NAMALWA (cell line): ENCODE data around the gene PTBP2.
"Not testable (repeated sequence)": the region's sequence is repeated elsewhere in the genome, so short reads cannot be mapped to it uniquely, and the experiment has no call there.

Source experiments
- DNase-seq: peaks from one replicate; pipeline ENCODE4 v3.0.0-alpha.2; 2015; ENCODE audit warnings: low spot score

The PTBP2 gene

DNA sequence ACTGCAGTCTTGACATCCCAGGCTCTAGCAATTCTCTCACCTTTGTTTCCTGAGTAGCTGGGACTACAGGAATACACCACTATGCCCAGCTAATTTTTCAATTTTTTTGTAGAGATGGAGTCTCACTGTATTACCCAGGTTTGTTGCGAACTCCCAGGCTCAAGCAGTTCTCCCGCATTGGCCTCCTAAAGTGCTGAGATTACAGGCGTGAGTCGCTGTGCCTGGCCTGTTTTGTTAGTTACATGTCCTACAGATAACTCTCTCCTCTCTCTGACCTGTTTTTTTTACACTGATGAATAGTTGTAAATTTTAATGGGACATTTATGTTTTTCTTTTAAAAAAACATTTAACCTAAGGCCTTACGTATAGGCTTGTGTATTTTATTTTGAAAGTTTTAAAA, 19.8 kb downstream of the PTBP2 start:
- DNase-seq = no peak

DNA sequence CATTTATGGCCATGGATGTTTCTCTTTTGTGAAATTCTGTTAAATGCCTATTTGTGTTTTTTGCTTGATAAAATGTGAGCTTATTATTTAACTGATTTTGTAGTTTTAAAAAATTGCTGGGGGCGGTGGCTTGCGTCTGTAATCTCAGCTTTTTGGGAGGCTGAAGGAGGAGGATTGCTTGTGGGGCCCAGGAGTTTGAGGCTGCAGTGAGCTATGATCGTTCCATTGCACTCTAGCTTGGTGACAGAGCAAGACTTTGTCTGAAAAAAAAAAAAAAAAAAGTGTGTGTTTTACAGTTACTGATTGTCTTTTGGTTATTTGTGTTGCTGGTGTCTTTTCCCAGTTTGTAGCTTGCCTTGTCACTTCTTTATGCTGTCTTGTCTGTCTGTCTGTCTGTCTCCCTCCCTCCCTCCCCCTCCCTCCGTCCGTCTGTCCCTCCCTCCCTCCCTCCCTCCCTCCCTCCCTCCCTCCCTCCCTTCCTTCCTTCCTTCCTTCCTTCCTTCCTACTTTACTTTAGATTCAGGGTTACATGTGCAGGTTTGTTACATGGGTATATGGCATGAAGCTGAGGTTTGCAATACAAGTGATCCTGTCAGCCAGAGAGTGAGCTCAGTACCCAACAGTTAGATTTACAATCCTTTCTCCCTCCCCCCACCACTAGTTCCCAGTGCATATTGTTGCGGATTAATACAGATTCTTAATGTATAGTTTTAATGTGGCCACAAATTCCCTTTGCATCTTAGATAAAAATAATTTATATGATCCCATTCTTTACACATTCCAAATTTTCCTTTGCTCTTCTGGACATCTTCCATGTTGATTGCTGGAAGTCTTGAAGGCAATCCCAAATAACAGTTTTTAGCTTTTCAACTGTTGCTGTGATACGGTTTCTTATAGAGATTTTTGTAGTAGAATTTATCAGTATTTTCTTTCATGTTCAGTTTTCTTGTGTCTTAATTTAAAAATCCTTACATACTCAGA, 25.1 kb downstream of the PTBP2 start:
- no peak for DNase-seq

DNA sequence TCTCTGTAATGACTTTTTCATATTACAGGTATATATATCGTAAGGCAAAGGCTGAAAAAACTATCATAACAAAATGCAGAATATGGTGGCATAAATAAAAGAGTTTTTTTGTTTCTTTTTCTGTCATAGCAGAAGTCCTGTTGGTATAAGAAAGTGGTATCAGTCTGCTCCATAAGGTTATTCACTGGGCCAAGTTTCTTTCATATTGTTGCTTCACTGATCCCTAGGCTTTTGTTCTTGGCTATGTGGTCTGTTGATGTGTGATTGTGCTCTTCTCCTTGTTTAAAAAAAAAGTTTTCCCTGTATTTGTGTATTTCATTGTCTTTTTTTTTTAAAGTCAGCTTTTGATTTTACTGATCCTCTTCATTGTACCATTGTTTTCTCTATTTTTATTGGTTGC, 26.0 kb downstream of the PTBP2 start:
- DNase-seq = no peak

DNA sequence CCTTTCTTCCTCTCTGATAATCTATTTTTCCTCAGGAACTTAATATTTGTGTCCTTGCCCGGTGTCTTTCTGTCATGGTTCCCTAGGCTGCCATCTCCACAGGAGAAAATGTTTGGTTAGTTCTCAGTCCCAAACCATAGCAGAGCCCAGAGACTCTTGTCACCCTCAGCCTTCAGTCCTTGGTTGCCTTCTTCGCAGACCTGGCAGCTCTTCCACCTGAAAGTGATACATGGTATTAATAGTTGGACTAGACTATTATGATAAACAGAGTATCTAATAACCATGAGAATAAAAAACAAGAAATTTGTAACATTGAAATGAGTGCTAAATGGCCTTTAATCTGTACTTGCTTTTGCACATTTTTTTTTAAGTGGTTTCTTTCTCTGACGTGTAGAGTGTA, 26.5 kb downstream of the PTBP2 start:
- DNase-seq = no peak

DNA sequence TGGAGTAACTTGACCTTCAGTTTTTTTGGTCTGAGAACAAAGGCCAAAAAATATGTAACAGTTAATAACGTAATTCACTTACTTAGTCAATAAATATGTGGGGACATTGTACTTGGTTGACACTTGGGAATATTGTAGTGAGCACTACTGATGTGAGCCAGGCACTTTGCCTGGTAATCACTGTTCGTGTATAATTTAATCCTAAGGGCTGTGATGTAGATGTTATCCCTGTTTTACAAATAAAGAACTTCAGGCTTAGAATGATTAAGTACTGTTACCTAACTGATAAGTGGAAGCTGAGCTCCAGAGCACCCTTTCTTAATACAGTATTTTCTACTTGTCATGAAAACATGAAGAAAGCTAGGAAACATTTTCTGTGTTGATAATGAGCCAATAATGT, 28.0 kb downstream of the PTBP2 start:
- no peak for DNase-seq

DNA sequence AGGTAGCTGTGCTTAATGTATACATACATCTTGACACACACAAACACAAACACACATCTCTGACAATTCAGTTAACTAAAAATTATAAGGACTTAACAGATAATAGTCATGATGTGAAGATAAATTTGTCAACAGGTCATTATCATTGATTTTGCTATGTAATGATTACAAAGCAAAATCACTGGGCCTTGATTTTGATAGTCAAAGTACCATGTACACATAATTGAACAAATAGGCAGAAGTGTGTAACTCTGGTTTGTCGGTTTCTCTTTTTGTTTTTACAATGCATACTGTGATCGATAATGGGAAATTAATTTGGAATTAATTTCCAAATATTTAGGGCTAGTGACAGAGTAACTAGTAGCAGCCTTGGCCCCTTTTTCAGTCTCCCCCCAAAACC, 30.8 kb downstream of the PTBP2 start:
- no peak for DNase-seq

DNA sequence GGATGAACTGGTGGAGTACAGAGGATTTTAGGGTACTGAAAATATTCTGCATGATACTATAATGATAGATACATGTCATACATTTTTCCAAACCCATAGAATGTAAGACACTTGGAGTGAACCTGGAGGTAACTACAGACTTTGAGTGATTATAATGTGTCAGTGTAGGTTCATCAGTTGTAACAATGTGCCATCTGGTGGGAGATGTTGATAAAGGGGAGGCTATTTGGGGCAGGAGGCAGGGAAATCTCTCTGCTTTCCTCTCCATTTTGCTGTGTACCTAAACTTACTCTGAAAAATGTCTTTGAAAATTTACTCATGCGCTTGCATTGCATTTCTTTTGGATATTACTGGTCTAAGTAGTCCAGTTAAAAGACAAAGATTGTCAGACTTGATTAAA, 35.2 kb downstream of the PTBP2 start:
- DNase-seq = peak; percentile 11

DNA sequence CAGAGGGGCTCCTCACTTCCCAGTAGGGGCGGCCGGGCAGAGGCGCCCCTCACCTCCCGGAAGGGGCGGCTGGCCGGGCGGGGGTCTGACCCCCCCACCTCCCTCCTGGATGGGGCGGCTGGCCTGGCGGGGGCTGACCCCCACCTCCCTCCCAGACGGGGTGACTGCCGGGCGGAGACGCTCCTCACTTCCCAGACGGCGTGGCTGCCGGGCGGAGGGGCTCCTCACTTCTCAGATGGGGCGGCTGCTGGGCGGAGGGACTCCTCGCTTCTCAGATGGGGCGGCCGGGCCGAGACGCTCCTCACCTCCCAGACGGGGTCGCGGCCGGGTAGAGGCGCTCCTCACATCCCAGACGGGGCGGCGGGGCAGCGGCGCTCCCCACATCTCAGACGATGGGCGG, 41.0 kb downstream of the PTBP2 start:
- DNase-seq = not testable (repeated sequence)

DNA sequence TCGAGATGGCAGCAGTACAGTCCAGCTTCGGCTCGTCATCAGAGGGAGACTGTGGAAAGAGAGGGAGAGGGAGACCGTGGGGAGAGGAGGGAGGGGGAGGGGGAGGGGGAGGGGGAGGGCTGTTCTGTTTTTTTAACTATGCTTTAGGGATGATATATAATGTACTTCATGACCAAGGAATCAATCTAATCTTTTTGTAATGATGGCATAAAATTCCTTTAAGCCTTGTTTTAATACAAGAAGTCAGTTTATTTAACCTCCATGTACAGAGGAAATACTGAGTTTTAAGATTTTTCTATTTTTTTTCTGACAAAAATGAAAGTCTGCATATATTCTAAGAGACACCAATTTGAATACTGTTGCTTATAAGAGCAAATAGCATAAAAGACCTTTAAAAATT, 41.9 kb downstream of the PTBP2 start:
- no peak for DNase-seq

DNA sequence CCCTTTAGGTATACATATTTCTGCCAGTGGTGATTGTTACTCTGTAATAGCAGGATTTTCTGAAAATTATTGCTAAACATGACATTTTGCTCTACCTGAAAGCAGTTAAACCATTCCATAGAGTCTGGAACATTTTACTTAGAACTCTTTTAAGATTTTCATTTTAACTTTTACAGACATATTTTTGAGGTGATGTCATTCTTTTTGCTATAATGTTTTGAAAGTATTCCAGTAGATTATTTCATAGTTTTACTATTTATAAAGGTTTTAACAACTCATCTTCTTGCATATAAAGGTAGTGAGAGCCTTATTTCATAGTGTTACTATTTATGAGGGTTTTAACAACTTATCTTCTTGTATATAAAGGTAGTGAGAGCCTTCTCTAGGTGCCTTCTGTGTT, 42.9 kb downstream of the PTBP2 start:
- DNase-seq = no peak

DNA sequence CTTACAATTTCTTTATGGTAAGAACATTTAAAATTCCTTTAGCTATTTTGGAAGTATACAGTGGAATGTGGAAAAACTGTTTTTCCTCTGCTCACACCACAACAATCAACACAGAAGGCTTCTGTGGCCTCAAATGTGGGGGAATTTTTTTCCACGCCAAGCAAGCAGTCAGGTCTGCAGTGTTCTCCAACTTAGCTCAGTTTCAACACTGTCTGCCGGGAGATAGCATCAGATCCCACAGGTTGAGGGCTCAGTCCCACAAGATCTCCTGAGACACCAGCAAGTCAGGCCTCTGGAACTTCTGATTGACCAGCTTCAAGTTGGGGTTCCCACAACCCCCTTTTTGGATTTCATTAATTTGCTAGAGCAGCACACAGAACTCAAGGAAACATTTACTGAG, 50.3 kb downstream of the PTBP2 start:
- no peak for DNase-seq

DNA sequence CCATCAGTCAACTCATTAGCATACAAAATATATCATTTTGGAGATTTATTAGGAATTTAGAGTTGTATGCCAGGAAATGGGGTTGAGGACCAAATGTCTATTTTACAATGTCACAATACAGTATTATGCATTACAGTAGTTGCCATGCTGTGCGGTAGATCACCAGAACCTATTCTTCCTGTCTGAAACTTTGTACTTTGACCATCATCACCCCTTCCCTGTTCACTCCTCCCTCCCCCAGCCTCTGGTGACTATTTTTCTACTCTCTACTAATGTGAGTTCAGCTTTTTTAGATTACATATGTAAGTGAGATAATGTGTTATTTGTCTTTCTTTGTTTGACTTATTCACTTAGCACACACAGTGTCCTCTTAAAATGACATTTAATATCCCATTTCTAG, 50.8 kb downstream of the PTBP2 start:
- no peak for DNase-seq

DNA sequence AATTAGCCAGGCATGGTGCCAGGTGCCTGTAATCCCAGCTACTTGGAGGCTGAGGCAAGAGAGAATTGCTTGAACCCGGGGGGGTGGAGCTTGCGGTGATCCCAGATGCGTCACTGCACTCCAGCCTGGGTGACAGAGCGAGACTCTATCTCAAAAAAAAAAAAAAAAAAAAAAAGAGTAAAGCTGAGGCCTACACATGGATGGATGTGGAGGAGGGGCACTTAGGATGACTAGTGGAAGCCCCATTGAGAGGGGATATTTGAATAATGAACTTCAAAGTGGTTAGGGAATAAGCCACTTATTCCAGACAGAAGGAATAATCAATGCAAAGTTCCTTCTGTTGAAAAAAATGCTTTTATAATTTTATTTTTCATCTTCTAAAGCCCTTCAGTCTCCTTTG, 51.4 kb downstream of the PTBP2 start:
- no peak for DNase-seq

DNA sequence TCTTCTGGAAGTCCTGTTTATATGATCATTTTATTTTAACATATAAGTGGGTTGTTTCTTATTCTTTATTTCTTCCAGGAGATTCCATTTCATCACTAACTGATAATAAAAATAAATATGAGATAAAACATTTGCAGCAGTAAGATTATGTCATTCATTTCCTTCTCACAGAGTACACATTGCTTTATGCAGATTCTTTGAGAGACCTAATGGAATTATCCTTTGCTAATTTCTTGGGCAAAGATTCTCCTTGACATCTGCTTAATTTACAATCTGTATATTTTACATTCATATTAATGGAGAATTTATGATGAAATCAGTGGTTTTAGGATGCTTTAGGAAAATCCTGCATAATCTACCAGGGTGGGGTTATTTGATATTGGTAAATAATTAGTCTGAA, 60.6 kb downstream of the PTBP2 start:
- no peak for DNase-seq

DNA sequence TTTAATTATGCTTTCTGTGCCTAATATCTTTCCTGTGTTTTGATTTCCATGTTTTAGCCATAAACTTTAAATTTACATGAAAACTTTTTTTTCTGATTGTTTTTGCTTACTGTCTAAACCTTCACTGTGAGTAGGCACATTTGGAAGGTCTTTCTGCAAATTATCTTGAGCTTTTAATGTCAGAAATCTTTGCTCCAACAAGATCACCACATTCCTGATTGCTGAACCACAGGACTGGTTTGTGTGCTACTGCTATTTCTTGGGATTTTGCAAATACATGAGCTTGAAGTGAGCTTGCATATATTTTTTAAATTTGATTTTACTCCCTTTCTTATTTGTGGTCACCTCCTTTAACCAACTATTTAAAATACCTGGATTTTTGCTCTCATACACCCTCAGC, 61.3 kb downstream of the PTBP2 start:
- DNase-seq = no peak

DNA sequence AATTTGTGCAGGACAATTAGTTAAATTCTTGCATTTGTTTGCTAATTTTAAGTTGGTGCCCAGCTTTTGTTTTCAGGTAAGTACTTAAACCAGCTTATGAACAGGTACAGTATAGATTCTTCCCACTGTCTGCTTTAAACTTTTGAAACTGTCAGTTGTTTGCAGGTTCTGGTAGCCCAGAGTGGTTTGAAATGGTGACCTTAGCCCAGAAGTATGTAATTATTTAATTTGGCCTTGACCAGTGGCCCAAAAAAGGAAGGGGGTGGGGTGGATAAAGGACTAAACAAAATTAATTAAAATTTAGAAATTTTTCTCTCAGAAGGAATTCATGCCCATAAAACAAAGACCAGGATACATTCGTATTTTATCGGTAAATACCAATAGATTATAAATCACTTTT, 69.0 kb downstream of the PTBP2 start:
- no peak for DNase-seq

DNA sequence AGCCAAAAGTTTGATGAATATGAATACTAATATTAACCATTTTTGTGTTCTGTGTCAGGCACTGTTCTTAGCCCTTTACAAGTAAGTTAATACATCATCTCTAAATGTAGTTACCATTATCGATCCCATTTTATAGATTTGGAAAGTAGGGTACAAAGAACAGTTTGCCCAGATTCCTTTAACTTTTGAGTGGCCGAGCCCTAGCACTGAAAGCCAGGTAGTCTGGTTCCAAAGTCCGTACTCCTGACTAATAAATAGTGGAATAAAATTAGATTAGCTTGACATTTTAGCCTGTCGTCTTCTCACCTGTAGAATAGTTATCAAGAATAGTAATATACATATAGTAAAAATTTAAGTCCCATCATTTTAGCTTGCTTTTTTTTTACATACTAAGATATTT, 70.6 kb downstream of the PTBP2 start:
- no peak for DNase-seq

DNA sequence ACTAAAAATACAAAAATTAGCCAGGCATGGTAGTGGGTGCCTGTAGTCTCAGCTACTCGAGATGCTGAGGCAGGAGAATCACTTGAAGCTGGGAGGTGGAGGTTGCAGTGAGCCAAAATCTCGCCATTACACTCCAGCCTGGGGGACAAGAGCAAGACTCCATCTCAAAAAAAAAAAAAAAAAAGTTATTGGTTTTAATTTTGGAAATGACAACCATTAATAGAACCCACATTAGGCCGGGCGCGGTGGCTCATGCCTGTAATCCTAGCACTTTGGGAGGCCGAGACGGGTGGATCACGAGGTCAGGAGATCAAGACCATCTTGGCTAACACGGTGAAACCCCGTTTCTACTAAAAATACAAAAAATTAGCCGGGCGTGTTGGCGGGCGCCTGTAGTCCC, 80.1 kb downstream of the PTBP2 start:
- DNase-seq = not testable (repeated sequence)

DNA sequence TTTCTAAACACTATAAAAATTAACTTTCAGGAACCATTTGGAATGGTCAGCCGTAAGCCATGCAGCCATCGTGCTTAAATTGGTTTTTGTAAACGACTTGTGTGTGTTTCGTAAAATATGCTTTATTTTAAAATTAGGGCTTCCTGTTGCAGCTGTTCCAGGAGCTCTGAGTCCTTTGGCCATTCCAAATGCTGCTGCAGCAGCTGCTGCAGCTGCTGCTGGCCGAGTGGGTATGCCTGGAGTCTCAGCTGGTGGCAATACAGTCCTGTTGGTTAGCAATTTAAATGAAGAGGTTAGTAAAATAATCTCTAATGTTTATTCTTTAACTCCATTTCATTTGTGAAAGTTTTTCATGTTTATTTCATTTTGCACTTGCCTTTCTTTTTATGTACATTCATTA, 83.1 kb downstream of the PTBP2 start:
- DNase-seq = no peak

DNA sequence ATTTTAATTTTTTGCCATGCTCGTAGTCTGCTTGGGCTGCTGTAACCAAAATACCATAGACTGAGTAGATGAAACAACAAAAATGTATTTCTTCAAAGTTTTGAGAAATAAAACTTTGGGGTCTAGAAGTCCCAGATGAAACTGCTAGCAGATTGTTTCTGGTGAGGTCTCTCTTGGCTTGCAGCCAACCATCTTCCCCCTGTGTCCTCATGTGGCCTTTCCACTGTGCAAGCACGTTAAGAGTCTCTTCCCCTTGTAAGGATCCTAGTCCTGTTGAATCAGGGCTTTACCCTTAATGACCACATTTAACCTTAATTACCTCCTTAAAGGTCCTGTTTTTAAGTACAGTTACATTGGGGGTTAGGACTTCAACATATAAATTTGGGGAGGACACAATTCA, 86.6 kb downstream of the PTBP2 start:
- no peak for DNase-seq

DNA sequence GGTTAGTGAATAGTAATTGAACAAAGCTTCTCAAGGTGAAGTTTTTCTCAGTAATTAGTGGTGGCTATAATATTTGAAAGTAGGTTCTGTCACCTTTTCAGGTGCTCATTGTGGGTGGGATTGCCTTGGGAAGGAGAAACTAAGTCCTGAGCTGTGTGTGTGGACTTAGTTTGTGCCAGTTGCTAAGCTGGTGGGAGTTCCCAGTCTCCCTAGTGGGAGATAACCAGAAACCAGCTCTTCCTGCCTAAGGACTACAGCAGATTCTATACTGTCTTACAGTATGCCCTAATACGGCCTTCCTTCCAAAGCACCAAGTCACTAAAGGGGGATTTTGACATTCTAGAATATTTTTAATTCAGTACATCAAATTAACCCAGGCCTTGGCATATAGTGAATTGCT, 94.3 kb downstream of the PTBP2 start:
- no peak for DNase-seq

DNA sequence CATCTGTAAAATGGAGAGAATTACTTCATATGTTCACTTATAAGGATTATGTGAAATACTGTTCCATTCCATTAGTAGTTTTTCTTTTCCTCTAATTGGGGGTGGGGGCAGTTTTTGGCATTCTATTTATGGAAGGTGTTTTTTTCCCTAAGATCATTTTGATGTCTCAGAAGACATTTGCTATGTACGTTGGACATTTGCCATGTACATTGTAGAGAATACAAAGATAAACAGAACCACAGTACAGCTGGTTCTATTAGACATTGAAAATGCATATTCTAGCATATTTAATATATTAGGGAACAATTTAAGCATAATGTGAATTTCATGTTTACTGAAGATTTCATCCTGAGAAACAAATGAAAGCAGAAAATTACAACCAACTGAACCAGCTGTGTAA, 98.5 kb downstream of the PTBP2 start:
- no peak for DNase-seq

DNA sequence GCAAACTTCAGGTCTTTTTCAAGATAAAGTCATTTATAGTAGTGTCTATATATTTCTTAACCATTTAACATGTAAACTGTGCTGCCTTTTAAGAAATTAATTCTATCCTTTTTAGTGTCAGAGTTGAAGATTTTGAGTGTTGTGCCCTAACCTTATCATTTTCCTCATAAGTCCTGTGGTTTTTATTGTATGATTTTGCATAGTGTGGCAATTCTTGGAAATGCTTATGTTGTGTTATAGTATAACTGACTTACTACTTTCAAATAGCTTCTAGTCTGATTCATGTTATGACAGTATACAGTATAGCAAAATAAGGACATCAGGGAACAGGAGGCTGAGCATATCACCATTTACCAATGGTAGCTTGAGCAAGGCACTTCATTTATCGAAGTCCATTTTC, 99.1 kb downstream of the PTBP2 start:
- no peak for DNase-seq

DNA sequence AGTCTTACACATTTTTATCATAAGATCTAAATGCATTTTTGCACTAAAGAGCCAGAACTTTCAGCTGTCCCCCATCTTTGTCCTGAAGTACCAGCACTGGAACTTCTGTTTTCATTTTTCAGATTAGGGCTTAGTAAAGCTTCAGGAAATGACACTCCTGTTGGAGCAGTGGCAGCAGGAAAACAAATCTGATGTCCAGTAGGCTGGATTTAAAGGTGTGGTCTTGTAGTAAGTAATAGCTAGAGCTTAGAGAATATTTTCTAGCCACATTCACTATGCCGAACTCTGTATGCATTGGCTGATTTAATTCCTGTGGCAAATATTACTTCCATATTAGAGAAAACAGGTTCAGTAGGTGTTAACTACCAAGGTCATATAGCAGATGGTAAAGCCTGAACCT, 103.6 kb downstream of the PTBP2 start:
- no peak for DNase-seq
